AG04450 (cell line): Measurements from ENCODE around the gene NCEH1. TPM values are rescaled to one million over a fixed set of nuclear protein-coding genes. Genes with fewer than 3 reads are reported as not detected.
A peak's percentile ranks its signal among the peaks of the same experiment; 100 is the strongest.
"Not testable (repeated sequence)": the region's sequence is repeated elsewhere in the genome, so short reads cannot be mapped to it uniquely, and the experiment has no call there.

ENCODE experiments used
- CTCF ChIA-PET: fragments of 300-600, 350-600 bp; formaldehyde crosslinking; extraction: SDS; loops from one replicate; lab custom pipeline; 2022; ENCODE audit warnings: antibody characterized with exemption, inconsistent platforms; lab: Charles Lee
- POLR2A ChIA-PET: fragments of 350-600 bp; formaldehyde crosslinking; extraction: SDS; loops from one replicate; lab custom pipeline; 2021; ENCODE audit warnings: antibody characterized with exemption, inconsistent platforms; lab: Yijun Ruan, JAX
- DNase-seq: peaks from one replicate; pipeline ENCODE4 v3.0.0-alpha.2; 2011; ENCODE audit warnings: low read depth, low spot score
- H3K27ac ChIP-seq: one replicate; pipeline ENCODE4 v1.5.1; 2012; ENCODE audit warnings: low read depth, low read length, control low read depth
- H3K27me3 ChIP-seq: one replicate; pipeline ENCODE4 v1.6.0; 2012; ENCODE audit warnings: low read length; ENCODE audit not compliant: control insufficient read depth, insufficient read depth
- H3K4me3 ChIP-seq: 2 replicates; pipeline ENCODE4 v1.5.1; 2011; ENCODE audit warnings: mild to moderate bottlenecking, low read depth, low read length, control low read depth
- H3K9me3 ChIP-seq: 2 replicates; pipeline ENCODE4 v1.5.1; 2012; ENCODE audit warnings: low read length; ENCODE audit not compliant: control insufficient read depth, insufficient read depth
- polyA plus RNA-seq: library from polyadenylated mRNA; depleted of rRNA; stranded (reverse); fragments of >200 nt; gene quantifications from 2 replicates; pipeline ENCODE4 v1.2.3, GENCODE V29; 2011
- TF ChIP-seq, protein P1 (sequence below): IDR thresholded peaks from 2 replicates; pipeline ENCODE4 v1.5.1; 2011; ENCODE audit warnings: low read depth, low read length, control low read depth, inconsistent platforms

Gene NCEH1
- polyA plus RNA-seq, 1 experiment, result 14.6 TPM

DNA sequence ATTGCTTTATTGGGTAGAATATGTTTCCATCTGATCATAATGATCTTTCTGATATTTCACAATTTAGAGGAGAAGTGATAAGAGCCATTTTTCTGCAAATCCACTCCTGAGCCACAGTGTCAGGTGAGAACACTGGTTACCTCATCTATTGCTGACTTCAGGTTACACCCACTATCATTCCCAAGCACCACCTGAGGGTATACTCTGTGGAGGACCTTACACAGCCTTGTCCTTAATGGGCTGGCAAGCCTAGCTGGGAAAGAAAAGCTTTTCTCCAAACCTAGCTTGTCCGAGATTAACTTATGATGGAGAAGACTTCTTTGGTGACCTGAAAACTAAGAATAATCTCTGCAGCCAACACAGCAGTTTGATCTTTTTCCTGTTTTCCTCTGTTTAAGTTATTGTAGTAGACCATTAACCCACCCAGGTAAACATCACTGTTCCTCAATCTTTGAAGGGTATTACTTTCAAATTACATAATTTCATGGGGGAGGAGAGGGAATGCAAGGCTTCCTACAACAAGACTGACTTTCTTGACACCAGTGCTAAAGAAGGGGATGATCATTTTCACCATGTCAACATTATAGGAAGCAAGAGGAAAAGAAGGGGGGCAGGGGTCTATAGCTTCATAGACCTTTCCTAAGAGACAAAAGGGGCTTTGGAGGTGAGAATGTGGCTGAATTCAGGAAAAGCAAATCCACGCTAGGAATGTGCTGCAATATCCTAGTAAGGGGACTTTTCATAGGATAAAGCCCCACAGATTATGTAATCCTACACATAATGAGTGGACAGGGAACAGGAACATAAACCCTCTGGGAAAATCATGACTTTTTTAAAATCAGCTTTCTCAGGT lies 1.7 kb downstream of the NCEH1 start:
- Histone ChIP-seq H3K4me3 (peak overlapping the region; percentile 95), H3K27me3 (no peaks in the 10 kb centered on the region), H3K27ac (no peak overlapping the region), H3K9me3 (no peaks in the 10 kb centered on the region)
- no peak for DNase-seq
- POLR2A ChIA-PET, result interaction anchor here (1.8 kb wide), 1 partner anchor 36 kb away, joined by 5 read pairs; no protein-coding TSS in a partner anchor
- CTCF ChIA-PET, result no interaction called here
- TF ChIP-seq, protein P1, sequence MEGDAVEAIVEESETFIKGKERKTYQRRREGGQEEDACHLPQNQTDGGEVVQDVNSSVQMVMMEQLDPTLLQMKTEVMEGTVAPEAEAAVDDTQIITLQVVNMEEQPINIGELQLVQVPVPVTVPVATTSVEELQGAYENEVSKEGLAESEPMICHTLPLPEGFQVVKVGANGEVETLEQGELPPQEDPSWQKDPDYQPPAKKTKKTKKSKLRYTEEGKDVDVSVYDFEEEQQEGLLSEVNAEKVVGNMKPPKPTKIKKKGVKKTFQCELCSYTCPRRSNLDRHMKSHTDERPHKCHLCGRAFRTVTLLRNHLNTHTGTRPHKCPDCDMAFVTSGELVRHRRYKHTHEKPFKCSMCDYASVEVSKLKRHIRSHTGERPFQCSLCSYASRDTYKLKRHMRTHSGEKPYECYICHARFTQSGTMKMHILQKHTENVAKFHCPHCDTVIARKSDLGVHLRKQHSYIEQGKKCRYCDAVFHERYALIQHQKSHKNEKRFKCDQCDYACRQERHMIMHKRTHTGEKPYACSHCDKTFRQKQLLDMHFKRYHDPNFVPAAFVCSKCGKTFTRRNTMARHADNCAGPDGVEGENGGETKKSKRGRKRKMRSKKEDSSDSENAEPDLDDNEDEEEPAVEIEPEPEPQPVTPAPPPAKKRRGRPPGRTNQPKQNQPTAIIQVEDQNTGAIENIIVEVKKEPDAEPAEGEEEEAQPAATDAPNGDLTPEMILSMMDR, result no peak

DNA sequence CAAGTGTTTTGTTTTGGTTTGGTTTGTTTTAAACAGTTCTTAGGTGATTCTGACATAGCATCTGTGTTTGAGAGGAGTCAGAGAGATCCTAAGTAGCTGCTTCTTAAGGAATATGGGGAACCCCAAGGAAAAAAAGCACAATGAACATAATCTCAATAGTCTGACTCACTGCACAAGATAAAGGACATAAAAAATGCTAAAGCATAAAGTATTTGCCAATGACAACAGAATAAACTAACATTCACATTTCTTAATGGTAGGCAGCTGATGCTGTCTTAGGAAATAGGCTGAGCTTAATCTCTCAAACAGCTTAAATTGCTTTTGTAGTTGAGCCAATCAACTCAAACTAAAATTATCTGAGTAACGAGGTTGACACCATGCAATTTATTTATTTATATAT lies 2.9 kb downstream of the NCEH1 start:
- TF ChIP-seq, protein P1, result no peak
- ChIA-PET POLR2A (interaction anchor here (1.2 kb wide), 1 partner anchor 42 kb away, joined by 4 read pairs; the partner anchor contains the start of gene ECT2), CTCF (interaction anchor here (0.9 to 1.2 kb wide), 2 partner anchors 35 to 42 kb away, joined by 3 to 6 read pairs; no protein-coding TSS in a partner anchor)
- Histone ChIP-seq H3K4me3 (no peak overlapping the region), H3K27me3 (no peaks in the 10 kb centered on the region), H3K9me3 (no peaks in the 10 kb centered on the region), H3K27ac (no peak overlapping the region)
- DNase-seq, result peak; percentile 39

DNA sequence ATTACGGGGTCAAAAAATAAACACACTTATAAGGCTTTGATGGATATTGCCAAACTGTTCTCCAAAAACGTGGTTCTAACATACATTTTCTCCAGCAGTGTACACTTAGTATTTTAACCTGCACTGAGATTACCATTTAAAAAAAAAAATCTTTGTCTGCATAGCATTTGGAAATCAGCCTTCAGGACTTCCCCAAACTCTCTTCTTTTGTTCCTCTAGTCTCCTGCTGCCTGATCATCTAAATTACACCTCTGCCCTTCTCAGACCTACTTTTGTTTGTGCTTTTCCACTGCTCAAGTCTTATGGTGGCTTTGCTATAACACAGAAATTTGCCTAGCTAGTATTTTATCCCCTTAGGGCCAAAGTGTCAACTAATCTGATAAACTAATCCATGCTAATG lies 3.8 kb downstream of the NCEH1 start:
- no peak for DNase-seq
- ChIA-PET CTCF (interaction anchor here (1.1 kb wide), 1 partner anchor 34 kb away, joined by 3 read pairs; no protein-coding TSS in a partner anchor), POLR2A (no interaction called here)
- Histone ChIP-seq H3K9me3 (no peaks in the 10 kb centered on the region), H3K27me3 (no peaks in the 10 kb centered on the region), H3K27ac (no peak overlapping the region), H3K4me3 (no peak overlapping the region)
- TF ChIP-seq, protein P1, result no peak

DNA sequence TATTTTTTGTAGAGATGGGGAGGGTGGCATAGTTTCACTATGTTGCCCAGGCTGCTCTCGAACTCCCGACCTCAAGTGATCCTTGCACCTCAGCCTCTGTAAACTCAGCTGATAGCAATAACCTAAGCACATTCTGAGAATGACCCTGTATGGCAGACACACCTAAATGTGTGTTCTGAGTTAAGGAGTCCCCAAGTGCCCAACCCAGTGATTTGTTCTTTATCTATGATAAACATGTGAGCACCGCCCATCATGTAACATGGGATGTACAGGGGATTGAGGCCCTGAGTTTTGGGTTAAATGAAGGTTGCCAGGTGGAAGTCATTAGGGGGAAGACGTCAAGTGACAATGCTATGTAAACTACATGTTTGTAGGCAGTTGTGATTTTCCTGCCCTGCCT lies 5.7 kb downstream of the NCEH1 start:
- DNase-seq, result no peak
- Histone ChIP-seq H3K27ac (no peak overlapping the region), H3K4me3 (no peak overlapping the region), H3K9me3 (no peaks in the 10 kb centered on the region), H3K27me3 (no peaks in the 10 kb centered on the region)
- CTCF ChIA-PET, result interaction anchor here (0.9 to 3.2 kb wide), 2 partner anchors 32 to 45 kb away, joined by 4 to 12 read pairs; no protein-coding TSS in a partner anchor
- POLR2A ChIA-PET, result no interaction called here
- TF ChIP-seq, protein P1, result no peak

DNA sequence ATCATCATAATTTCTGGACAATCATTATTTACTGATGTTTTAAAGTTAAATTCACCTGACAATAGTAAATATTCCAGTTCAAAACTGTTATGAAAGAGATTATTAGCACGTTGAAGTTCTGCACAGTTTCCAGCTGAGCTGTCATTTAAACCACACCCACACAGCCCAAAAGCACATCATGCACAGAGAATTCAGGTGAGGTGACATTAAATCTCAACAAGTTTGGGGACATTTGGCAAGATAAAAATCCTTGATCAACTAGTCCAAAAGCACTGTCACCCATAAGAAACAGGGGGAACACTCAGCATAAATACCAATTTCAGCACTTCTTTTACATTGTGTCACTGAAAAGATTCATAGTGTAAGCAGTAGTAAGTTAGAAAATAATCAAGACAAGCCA lies 6.9 kb downstream of the NCEH1 start:
- H3K27ac ChIP-seq, result no peak overlapping the region
- ChIA-PET POLR2A (no interaction called here), CTCF (interaction anchor here (3.2 kb wide), 1 partner anchor 31 kb away, joined by 12 read pairs; no protein-coding TSS in a partner anchor)
- H3K9me3 ChIP-seq, result no peaks in the 10 kb centered on the region
- TF ChIP-seq, protein P1, result no peak
- no peak for DNase-seq
- no peak overlapping the region for H3K4me3 ChIP-seq
- no peaks in the 10 kb centered on the region for H3K27me3 ChIP-seq

DNA sequence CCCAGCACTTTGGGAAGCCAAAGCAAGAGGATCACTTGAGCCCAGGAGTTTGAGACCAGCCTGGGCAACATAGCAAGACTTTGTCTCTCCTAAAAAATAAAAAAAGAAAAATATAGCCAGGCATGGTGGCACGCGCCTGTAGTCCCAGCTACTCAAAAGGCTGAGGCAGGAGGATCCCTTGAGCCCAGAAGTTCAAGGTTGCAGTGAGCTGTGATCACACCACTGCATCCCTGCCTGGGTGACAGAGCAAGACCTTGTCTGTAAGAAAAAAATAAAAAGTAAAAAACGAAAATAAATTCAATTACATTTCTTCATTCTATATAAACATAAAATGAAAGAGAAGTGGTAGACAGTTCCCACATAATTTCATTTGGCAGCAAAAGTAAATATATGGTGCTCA lies 8.1 kb downstream of the NCEH1 start:
- CTCF ChIA-PET, result interaction anchor here (3.2 kb wide), 1 partner anchor 30 kb away, joined by 12 read pairs; no protein-coding TSS in a partner anchor
- H3K27me3 ChIP-seq, H3K4me3 ChIP-seq, DNase-seq, H3K27ac ChIP-seq, H3K9me3 ChIP-seq, POLR2A ChIA-PET: not testable (repeated sequence)
